ENCODE results near the gene CLEC2D. TPM values are rescaled to one million over a fixed set of nuclear protein-coding genes. Genes with fewer than 3 reads are reported as not detected.
"Not testable (repeated sequence)": the region's sequence is repeated elsewhere in the genome, so short reads cannot be mapped to it uniquely, and the experiment has no call there.

The CLEC2D gene
- total RNA-seq, 1 donor from 2014 or later = 18.7 TPM

DNA sequence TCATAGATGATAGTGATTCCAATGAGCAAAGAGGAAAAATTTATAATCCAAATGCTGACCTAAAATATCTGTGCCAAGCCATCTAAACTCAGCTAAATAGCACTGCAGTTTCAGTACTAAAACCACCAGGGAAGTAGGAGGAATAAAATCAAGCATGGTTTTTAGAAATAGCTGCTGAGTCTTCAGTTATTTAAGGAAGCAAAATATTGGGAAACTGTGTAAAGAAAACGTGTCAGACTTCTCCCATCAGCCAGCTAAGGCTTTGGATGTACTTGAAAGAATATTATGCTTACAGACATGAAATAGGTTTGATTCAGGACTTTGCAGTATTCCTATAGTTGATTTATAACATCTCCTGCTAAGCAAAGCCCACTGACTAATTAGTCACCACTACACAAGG, 24.7 kb downstream of the CLEC2D start:
- Histone ChIP-seq H3K9me3 (ENCODE audit: low read depth) (no peaks in the 10 kb centered on the region), H3K4me2 (no peak overlapping the region), H3K4me3 (no peak overlapping the region), H4K20me1 (ENCODE audit: low read depth) (no peaks in the 10 kb centered on the region), H3K79me2 (ENCODE audit: low read depth) (no peaks in the 10 kb centered on the region), H2AFZ (replicated peaks) (no peak overlapping the region), H3F3A (ENCODE audit: low read depth) (no peaks in the 10 kb centered on the region), H3K9ac (no peak overlapping the region), H3K4me1 (no peaks in the 10 kb centered on the region), H3K27ac (no peak overlapping the region), H3K27me3 (no peaks in the 10 kb centered on the region), H3K36me3 (peaks cover 6% of the 10 kb centered on the region)
- no peak overlapping the region for H3K27ac Mint-ChIP-seq
- H3K4me3 Mint-ChIP-seq = no peak overlapping the region
- peaks cover 41% of the 10 kb centered on the region for H3K36me3 Mint-ChIP-seq
- no peaks in the 10 kb centered on the region for H3K4me1 Mint-ChIP-seq
- no peak for DNase-seq (ENCODE audit: low spot score)
- no peaks in the 10 kb centered on the region for H3K27me3 Mint-ChIP-seq (ENCODE audit: insufficient read depth, low read depth)
- peaks cover 9% of the 10 kb centered on the region for H3K9me3 Mint-ChIP-seq
- TF ChIP-seq, protein P1, sequence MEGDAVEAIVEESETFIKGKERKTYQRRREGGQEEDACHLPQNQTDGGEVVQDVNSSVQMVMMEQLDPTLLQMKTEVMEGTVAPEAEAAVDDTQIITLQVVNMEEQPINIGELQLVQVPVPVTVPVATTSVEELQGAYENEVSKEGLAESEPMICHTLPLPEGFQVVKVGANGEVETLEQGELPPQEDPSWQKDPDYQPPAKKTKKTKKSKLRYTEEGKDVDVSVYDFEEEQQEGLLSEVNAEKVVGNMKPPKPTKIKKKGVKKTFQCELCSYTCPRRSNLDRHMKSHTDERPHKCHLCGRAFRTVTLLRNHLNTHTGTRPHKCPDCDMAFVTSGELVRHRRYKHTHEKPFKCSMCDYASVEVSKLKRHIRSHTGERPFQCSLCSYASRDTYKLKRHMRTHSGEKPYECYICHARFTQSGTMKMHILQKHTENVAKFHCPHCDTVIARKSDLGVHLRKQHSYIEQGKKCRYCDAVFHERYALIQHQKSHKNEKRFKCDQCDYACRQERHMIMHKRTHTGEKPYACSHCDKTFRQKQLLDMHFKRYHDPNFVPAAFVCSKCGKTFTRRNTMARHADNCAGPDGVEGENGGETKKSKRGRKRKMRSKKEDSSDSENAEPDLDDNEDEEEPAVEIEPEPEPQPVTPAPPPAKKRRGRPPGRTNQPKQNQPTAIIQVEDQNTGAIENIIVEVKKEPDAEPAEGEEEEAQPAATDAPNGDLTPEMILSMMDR (IDR thresholded peaks at IDR 0.05) = no peak
- TF ChIP-seq EZH2phosphoT487 (IDR thresholded peaks at IDR 0.05) = no peak

DNA sequence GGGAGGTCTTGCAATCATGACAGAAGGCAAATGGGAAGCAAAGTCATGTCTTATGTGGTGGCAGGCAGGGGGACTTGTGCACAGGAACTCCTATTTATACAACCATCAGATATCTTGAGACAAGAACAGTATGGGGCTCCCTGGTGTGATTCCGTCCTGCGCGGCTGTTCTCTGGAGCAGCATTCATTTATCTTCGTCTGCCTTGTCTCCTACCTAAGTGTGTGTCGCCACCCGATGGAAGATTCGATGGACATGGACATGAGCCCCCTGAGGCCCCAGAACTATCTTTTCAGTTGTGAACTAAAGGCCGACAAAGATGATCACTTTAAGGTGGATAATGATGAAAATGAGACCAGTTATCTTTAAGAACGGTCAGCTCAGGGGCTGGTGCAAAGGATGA, 25.6 kb downstream of the CLEC2D start:
- H3F3A ChIP-seq (ENCODE audit: low read depth); H3K27me3 ChIP-seq; H3K9me3 ChIP-seq (ENCODE audit: low read depth); H3K4me3 Mint-ChIP-seq; DNase-seq (ENCODE audit: low spot score); H3K4me2 ChIP-seq; H3K79me2 ChIP-seq (ENCODE audit: low read depth); H3K9ac ChIP-seq; H3K27ac ChIP-seq; H3K36me3 ChIP-seq; H3K27me3 Mint-ChIP-seq (ENCODE audit: insufficient read depth, low read depth); H3K9me3 Mint-ChIP-seq; H3K4me1 ChIP-seq; H3K4me3 ChIP-seq; H2AFZ ChIP-seq (replicated peaks); H4K20me1 ChIP-seq (ENCODE audit: low read depth); H3K27ac Mint-ChIP-seq; H3K4me1 Mint-ChIP-seq: not testable (repeated sequence)
- peaks cover 33% of the 10 kb centered on the region for H3K36me3 Mint-ChIP-seq

DNA sequence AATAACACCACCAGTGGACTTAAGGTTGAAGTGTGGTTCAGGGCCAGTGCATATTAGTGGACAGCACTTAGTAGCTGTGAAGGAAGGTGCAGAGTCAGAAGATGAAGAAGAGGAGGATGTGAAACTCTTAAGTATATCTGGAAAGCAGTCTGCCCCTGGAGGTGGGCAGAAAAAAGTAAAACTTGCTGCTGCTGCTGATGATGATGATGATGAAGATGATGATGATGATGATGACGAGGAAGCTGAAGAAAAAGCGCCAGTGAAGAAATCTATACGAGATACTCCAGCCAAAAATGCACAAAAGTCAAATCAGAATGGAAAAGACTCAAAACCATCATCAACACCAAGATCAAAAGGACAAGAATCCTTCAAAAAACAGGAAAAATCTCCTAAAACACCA, 26.1 kb downstream of the CLEC2D start:
- H3K36me3 ChIP-seq; H3K4me3 ChIP-seq; H3F3A ChIP-seq (ENCODE audit: low read depth); DNase-seq (ENCODE audit: low spot score); H3K4me3 Mint-ChIP-seq; H3K27me3 Mint-ChIP-seq (ENCODE audit: insufficient read depth, low read depth); H3K9ac ChIP-seq; H2AFZ ChIP-seq (replicated peaks); H4K20me1 ChIP-seq (ENCODE audit: low read depth); H3K4me1 ChIP-seq; H3K9me3 Mint-ChIP-seq; H3K27ac ChIP-seq; H3K4me1 Mint-ChIP-seq; H3K4me2 ChIP-seq; H3K79me2 ChIP-seq (ENCODE audit: low read depth); H3K9me3 ChIP-seq (ENCODE audit: low read depth); H3K27me3 ChIP-seq; H3K27ac Mint-ChIP-seq: not testable (repeated sequence)
- peaks cover 33% of the 10 kb centered on the region for H3K36me3 Mint-ChIP-seq

DNA sequence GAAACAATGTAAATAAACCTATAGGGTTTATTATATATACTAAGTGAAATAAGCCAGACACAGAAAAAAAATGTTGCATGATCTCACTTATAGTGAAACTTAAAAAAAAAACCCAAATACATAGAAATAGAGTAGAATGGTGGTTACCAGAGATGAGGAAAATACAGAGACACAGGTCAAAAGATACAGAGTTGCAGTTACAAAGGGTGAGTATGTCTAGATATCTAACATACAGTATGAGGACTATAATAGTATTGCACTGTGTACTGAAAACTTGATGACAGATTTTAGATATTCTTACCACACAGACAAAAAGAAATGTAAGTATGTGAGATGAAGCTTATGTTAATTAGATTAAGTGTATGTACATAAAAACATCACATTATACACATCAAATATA, 28.1 kb downstream of the CLEC2D start:
- H3K4me1 Mint-ChIP-seq = no peaks in the 10 kb centered on the region
- H3K4me3 Mint-ChIP-seq = no peak overlapping the region
- TF ChIP-seq, protein P1 (IDR thresholded peaks at IDR 0.05) = no peak
- TF ChIP-seq EZH2 (IDR thresholded peaks at IDR 0.05) (no peak), EZH2phosphoT487 (IDR thresholded peaks at IDR 0.05) (no peak)

More for the DNA sequence above, 28.1 kb downstream of the CLEC2D start:
- peaks cover 9% of the 10 kb centered on the region for H3K9me3 Mint-ChIP-seq
- Histone ChIP-seq H4K20me1 (ENCODE audit: low read depth) (no peaks in the 10 kb centered on the region), H3K9me3 (ENCODE audit: low read depth) (no peaks in the 10 kb centered on the region), H2AFZ (replicated peaks) (no peak overlapping the region), H3K27me3 (no peaks in the 10 kb centered on the region), H3K4me3 (no peak overlapping the region), H3K9ac (no peak overlapping the region), H3K27ac (no peak overlapping the region), H3K36me3 (no peaks in the 10 kb centered on the region), H3K79me2 (ENCODE audit: low read depth) (no peaks in the 10 kb centered on the region), H3K4me1 (no peaks in the 10 kb centered on the region), H3K4me2 (no peak overlapping the region), H3F3A (ENCODE audit: low read depth) (no peaks in the 10 kb centered on the region)
- DNase-seq (ENCODE audit: low spot score) = no peak
- peaks cover 26% of the 10 kb centered on the region for H3K36me3 Mint-ChIP-seq
- no peak overlapping the region for H3K27ac Mint-ChIP-seq
- H3K27me3 Mint-ChIP-seq (ENCODE audit: insufficient read depth, low read depth) = no peaks in the 10 kb centered on the region

Measured in neural progenitor cell (in vitro differentiated cells).